HepG2 (cell line): ENCODE data around the gene JHY. TPM values are rescaled to one million over a fixed set of nuclear protein-coding genes. Genes with fewer than 3 reads are reported as not detected.

Source experiments
- ATAC-seq: fragments of 200-7000 bp; cut with Tn5 transposase; 3 replicates; pipeline ENCODE4 v1.9.1; 2020; ENCODE audit warnings: mild to moderate bottlenecking, moderate library complexity
- BruUV-seq: library from RNA; stranded (reverse); fragments of 400-500 nt; replicated peaks from 2 replicates; lab custom pipeline; 2021; lab: Mats Ljungman, UMichigan
- CTCF ChIA-PET: fragments of 300-600 bp; formaldehyde crosslinking; extraction: SDS; loops from one replicate; lab custom pipeline; 2021; ENCODE audit warnings: low total read pairs, inconsistent platforms, low intra/inter-chr PET ratio; lab: Yijun Ruan, JAX
- POLR2A ChIA-PET: fragments of 350-600 bp; sonication (Branson Sonifier 250); formaldehyde crosslinking; loops from one replicate; lab custom pipeline; 2020; ENCODE audit warnings: antibody characterized with exemption, inconsistent platforms; lab: Yijun Ruan, JAX
- DNase-seq: peaks from one replicate; pipeline ENCODE4 v3.0.0-alpha.2; 2015; ENCODE audit warnings: low spot score
- FAIRE-seq: peaks from 3 replicates; lab custom pipeline; 2011; peaks lifted over from hg19 to GRCh38; lab: Jason Lieb, UNC
- H2AFZ ChIP-seq: one replicate; pipeline ENCODE4 v1.6.1; 2011; ENCODE audit warnings: low read length, inconsistent platforms
- H3K27ac ChIP-seq: fragments of 300-600 bp; 3 replicates; pipeline ENCODE4 v1.8.0; 2011; ENCODE audit warnings: mixed run types, mild to moderate bottlenecking, mixed read lengths, low read length, inconsistent platforms; ENCODE audit not compliant: insufficient read depth; ENCODE audit errors: extremely low read length
- H3K27me3 ChIP-seq, 2 experiments: fragments of 200-600 bp in 1 of 2; 2 replicates in 1 of 2; 3 replicates in 1 of 2; pipeline versions ENCODE4 v1.6.0 to v1.8.0; 2011; ENCODE audit warnings: low read length in 2 of 2, mild to moderate bottlenecking in 2 of 2, moderate library complexity in 2 of 2, inconsistent platforms in 1 of 2; ENCODE audit not compliant: insufficient read depth in 2 of 2, control insufficient read depth in 1 of 2
- H3K36me3 ChIP-seq, 2 experiments: fragments of 200-600 bp in 1 of 2; replicated peaks in 1 of 2; 2 replicates in 1 of 2; 3 replicates in 1 of 2; pipeline versions ENCODE4 v1.5.1 to v1.8.0; 2011; ENCODE audit warnings: low read length in 2 of 2, inconsistent platforms in 1 of 2; ENCODE audit not compliant: insufficient read depth in 2 of 2, control insufficient read depth in 1 of 2
- H3K4me1 ChIP-seq: 2 replicates; pipeline ENCODE4 v1.5.1; 2012; ENCODE audit warnings: low read length, inconsistent platforms; ENCODE audit not compliant: insufficient read depth
- H3K4me2 ChIP-seq: 2 replicates; pipeline ENCODE4 v1.6.0; 2011; ENCODE audit warnings: low read depth, low read length, inconsistent platforms
- H3K4me3 ChIP-seq, 3 experiments: fragments of 200-600 bp in 1 of 3; sonication (generic), shearing (Covaris generic) in 1 of 3; replicated peaks in 1 of 3; 2 replicates each; pipeline ENCODE4 v1.5.1; 2011 to 2016; ENCODE audit warnings: low read length in 3 of 3, inconsistent platforms in 2 of 3, low read depth in 2 of 3, mild to moderate bottlenecking in 2 of 3, control low read depth in 1 of 3, mixed read lengths in 1 of 3; ENCODE audit not compliant: insufficient read depth in 1 of 3
- H3K79me2 ChIP-seq: one replicate; pipeline ENCODE4 v1.6.1; 2011; ENCODE audit warnings: low read length, inconsistent platforms; ENCODE audit not compliant: insufficient read depth
- H3K9ac ChIP-seq: 2 replicates; pipeline ENCODE4 v1.6.0; 2011; ENCODE audit warnings: mild to moderate bottlenecking, low read depth, low read length, inconsistent platforms; ENCODE audit not compliant: insufficient read depth
- H3K9me3 ChIP-seq: 2 replicates; pipeline ENCODE4 v1.5.1; 2012; ENCODE audit warnings: mild to moderate bottlenecking, low read length
- H4K20me1 ChIP-seq: 2 replicates; pipeline ENCODE4 v1.6.0; 2011; ENCODE audit warnings: inconsistent platforms, mild to moderate bottlenecking, low read length, moderate library complexity; ENCODE audit not compliant: insufficient read depth
- ARHGAP35 ChIP-seq: sonication (generic); formaldehyde crosslinking; IDR thresholded peaks from 2 replicates; pipeline ENCODE4 v1.9.0; 2022; ENCODE audit warnings: mild to moderate bottlenecking, inconsistent platforms, moderate library complexity, missing genetic modification reagents, borderline replicate concordance
- HOXA5 ChIP-seq: sonication (generic); formaldehyde crosslinking; IDR thresholded peaks from 2 replicates; pipeline ENCODE4 v1.4.0; 2020; ENCODE audit warnings: missing genetic modification reagents
- IKZF4 ChIP-seq: sonication (generic); formaldehyde crosslinking; IDR thresholded peaks from 2 replicates; pipeline ENCODE4 v1.5.1; 2020; ENCODE audit warnings: borderline replicate concordance, mild to moderate bottlenecking, low read depth, missing genetic modification reagents; ENCODE audit errors: not compliant biosample characterization
- RBM22 ChIP-seq: fragments of 200-400 bp; formaldehyde crosslinking; optimal IDR thresholded peaks from 2 replicates; pipeline ENCODE3; 2017; ENCODE audit warnings: mild to moderate bottlenecking, low read length, moderate library complexity
- RELA ChIP-seq: sonication (generic); formaldehyde crosslinking; IDR thresholded peaks from 2 replicates; pipeline ENCODE4 v1.4.0; 2020; ENCODE audit warnings: missing genetic modification reagents
- TBX3 ChIP-seq: fragments of 450-650 bp; IDR thresholded peaks from 2 replicates; pipeline ENCODE4 v1.6.1; 2017; ENCODE audit warnings: antibody characterized with exemption, mild to moderate bottlenecking, inconsistent platforms, borderline replicate concordance
- ZNF318 ChIP-seq: sonication (generic); formaldehyde crosslinking; IDR thresholded peaks from 2 replicates; pipeline ENCODE4 v1.4.0; 2020; ENCODE audit warnings: mild to moderate bottlenecking, missing genetic modification reagents
- ZNF337 ChIP-seq: sonication (generic); formaldehyde crosslinking; IDR thresholded peaks from 2 replicates; pipeline ENCODE4 v1.5.1; 2020; ENCODE audit warnings: missing genetic modification reagents, low read depth, mild to moderate bottlenecking, borderline replicate concordance
- ZNF547 ChIP-seq: sonication (generic); formaldehyde crosslinking; IDR thresholded peaks from 2 replicates; pipeline ENCODE4 v1.5.1; 2020; ENCODE audit warnings: mild to moderate bottlenecking, missing genetic modification reagents
- ZNF609 ChIP-seq: sonication (generic); formaldehyde crosslinking; IDR thresholded peaks from 2 replicates; pipeline ENCODE4 v1.4.0; 2020; ENCODE audit warnings: mild to moderate bottlenecking, missing genetic modification reagents, borderline replicate concordance
- ZZZ3 ChIP-seq: sonication (generic); formaldehyde crosslinking; IDR thresholded peaks from 2 replicates; pipeline ENCODE4 v1.4.0; 2020; ENCODE audit warnings: missing genetic modification reagents, mild to moderate bottlenecking, borderline replicate concordance
- WGBS: methylation state at CpG from one replicate; pipeline ENCODE4 v1.1.6; 2017; ENCODE audit warnings: low lambda C conversion rate; 5-methylcytosine and 5-hydroxymethylcytosine counted together
- in situ Hi-C: cut with HindIII; loops from 2 replicates; pipeline ENCODE4 v1.10.0; 2017; ENCODE audit warnings: low pct_unique_long_range_greater_than_20kb; ENCODE audit not compliant: extremely low pct_ligation_motif_present
- intact Hi-C: fragments of 100-400 bp; cut with micrococcal nuclease; formaldehyde crosslinking; loops from one replicate; pipeline ENCODE4 v1.10.0; 2022; ENCODE audit not compliant: unreplicated experiment
- polyA plus RNA-seq, 8 experiments: library from polyadenylated mRNA; depleted of rRNA in 3 of 8; stranded (reverse) in 7 of 8; unstranded in 1 of 8; fragments of >200 nt; fragmentation: Illumina TruSeq in 4 of 8; extraction: Trizol in 4 of 8; gene quantifications; 2 replicates each; pipeline versions ENCODE4 v1.2.1 to v1.2.3, GENCODE V29; 2011 to 2016; ENCODE audit warnings: low read depth in 4 of 8, missing spikeins in 1 of 8, mixed read lengths in 1 of 8; ENCODE audit not compliant: insufficient read depth in 1 of 8
- total RNA-seq, 5 experiments: library from RNA; depleted of rRNA; stranded (reverse); fragments of >200 nt; fragmentation: Illumina TruSeq; extraction: Trizol; gene quantifications; 2 replicates each; pipeline ENCODE4 v1.2.3, GENCODE V29; 2016; ENCODE audit warnings: low read depth in 1 of 5

JHY gene
- total and polyA plus RNA-seq, 2 of the 13 experiments (the other 11 are each of a cell fraction or from before 2014, with no cell fraction given), result not detected

GRCh38 chr11:122833846-122834464 lies 48.6 kb upstream of the JHY start:
- H3K4me1 ChIP-seq, result no peaks in the 10 kb centered on the region
- DNase-seq, result no peak
- no peak overlapping the region for H2AFZ ChIP-seq
- BruUV-seq, result no TSS peak
- ATAC-seq, result no peak
- H3K9ac ChIP-seq, result no peak overlapping the region
- no peak overlapping the region for H3K4me2 ChIP-seq
- 21% methylated on average over 7 of the region's 7 CpGs for WGBS
- FAIRE-seq, result no peak
- CTCF ChIA-PET, result no interaction called here
- TF ChIP-seq HOXA5 (CRISPR knock-in tag), result no peak
- TF ChIP-seq TBX3, result no peak
- TF ChIP-seq IKZF4, result no peak
- no peak for TF ChIP-seq ARHGAP35 (CRISPR knock-in tag)
- TF ChIP-seq ZNF318 (CRISPR knock-in tag), result no peak
- TF ChIP-seq ZNF337 (CRISPR knock-in tag), result no peak
- no peak for TF ChIP-seq RBM22
- no peak for TF ChIP-seq RELA (CRISPR knock-in tag)
- no peak for TF ChIP-seq ZZZ3 (CRISPR knock-in tag)
- no peak for TF ChIP-seq ZNF547 (CRISPR knock-in tag)
- no peak for TF ChIP-seq ZNF609 (CRISPR knock-in tag)
- POLR2A ChIA-PET, result no interaction called here
- H3K79me2 ChIP-seq, result no peaks in the 10 kb centered on the region
- no peaks in the 10 kb centered on the region for H4K20me1 ChIP-seq
- in situ Hi-C loops, result no loop called here
- H3K27me3 ChIP-seq, result peaks cover 0 to 13% of the 10 kb centered on the region in 2 experiments; a peak in 1 of 5 replicates
- no peaks in the 10 kb centered on the region for H3K36me3 ChIP-seq
- no peak overlapping the region for H3K4me3 ChIP-seq
- H3K27ac ChIP-seq, result no peak overlapping the region
- intact Hi-C loops, result no loop called here
- H3K9me3 ChIP-seq, result no peaks in the 10 kb centered on the region
